Globus pallidus (tissue), 1 donor: ENCODE results near the gene RNASE12.
"Not testable (repeated sequence)": the region's sequence is repeated elsewhere in the genome, so short reads cannot be mapped to it uniquely, and the experiment has no call there.

Experiments
- DNase-seq: peaks from one replicate; pipeline ENCODE4 v3.0.0-alpha.2; 2015; ENCODE audit warnings: low spot score

Gene RNASE12

DNA sequence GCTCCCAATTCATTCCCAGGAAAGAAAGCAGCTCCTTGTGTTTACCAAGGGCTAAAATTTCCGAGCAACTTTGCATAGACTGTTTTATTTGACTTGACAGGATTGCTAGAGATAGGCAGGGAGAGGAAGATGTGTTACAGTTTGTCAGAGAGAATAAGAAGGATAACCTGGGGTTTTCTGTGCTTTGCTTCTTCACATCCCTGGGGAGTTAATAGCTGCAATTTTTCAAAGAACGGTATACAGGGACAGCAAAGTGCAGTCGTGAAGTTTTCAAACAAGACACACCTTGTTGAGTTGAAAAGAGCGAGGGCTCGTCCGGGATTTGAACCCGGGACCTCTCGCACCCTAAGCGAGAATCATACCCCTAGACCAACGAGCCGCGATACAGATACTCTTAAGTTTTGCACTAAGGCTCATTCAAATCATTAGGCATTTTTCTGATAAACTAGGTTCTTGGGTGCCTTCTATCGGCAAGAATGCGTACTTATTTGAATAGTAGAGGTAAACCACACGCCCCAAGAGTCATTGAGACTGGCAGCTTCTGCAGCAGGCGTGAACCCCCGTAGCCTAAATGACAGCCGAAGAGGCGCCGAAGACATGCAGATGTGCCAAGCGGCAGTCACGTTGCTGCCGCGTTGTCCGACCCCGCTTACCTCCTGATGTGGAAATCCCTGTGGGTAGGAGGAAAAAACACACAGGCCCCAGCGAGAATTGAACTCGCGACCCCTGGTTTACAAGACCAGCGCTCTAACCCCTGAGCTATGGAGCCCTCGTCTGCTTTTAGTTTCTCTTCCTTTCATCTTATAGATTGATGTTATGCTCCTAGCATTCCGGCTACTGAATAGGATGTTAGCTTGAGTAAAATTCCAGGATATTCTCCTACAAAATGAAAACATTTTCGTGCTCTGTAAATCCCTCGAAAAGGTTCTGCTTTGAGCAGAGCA lies 22.2 kb upstream of the RNASE12 start:
- DNase-seq, result peak; percentile 86

DNA sequence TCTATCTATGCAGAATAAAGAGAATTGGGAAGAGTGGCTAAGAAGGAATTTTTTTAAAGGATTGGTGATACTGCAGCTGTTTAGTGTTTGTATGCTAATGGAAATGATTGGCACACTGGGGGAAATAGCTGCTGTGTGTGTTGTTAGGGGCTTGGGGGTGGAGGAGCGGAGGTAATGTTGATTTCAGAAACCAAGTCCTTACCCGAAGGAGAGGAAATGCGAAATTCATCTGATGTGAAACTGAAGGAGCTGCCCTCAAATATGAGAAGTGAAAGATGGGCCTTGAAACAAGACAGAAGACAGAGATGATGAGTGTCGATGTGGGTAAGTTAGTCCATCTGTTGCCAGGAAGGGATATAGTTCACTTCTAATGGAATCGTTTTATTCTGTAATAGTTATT lies 21.2 kb upstream of the RNASE12 start:
- no peak for DNase-seq

DNA sequence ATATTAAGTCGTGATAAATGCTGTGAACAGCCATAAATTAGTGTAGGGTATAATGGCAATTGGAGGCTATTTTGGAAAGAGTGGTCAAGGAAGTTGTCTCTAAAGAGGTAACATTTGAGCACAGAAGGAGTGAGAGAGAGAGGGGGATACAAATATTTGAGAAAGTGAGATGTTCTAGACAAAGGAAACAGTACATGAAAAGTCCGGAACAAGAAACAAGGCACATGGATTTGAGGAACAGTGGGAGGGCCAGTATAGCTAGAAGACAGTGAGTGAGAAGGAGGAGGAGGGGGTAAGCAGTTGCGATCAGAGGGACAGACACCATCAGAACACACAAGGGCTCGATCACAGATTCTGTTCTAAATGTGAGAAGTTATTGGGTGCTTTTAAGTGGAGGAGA lies 20.1 kb upstream of the RNASE12 start:
- no peak for DNase-seq

DNA sequence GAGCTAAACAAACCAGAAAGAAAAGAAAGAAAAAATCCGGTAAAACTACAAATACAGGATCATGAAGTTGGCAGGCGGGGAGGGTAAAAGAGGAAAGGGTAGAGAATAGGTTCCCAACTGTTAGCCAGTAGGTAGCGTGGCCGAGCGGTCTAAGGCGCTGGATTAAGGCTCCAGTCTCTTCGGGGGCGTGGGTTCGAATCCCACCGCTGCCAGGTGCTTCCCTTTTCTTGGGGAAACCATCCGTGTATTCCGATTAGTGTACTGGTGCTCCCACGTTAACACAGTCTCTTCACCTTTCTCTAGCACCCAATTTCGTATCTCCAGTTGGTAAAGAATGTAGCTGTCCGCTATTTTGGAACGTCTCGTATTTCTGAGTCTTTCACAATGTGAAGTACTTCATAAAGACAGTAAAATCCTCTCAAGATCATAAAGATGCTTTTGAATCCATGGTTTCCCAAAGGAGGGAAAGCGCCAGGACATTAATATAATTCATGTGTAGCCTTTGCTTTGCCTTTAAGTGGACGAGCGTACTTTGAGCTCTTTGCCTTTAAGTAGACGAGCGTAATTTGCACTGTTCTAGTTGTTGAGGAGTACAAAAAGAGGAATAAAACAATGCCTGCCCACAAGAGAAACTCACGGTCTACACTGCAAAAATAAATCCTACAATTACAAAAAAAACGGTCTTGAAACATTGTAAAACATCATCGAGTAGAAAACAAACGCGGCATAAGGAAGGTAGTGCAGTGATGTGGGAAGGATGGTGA lies 19.0 kb upstream of the RNASE12 start:
- DNase-seq, result peak; percentile 73

DNA sequence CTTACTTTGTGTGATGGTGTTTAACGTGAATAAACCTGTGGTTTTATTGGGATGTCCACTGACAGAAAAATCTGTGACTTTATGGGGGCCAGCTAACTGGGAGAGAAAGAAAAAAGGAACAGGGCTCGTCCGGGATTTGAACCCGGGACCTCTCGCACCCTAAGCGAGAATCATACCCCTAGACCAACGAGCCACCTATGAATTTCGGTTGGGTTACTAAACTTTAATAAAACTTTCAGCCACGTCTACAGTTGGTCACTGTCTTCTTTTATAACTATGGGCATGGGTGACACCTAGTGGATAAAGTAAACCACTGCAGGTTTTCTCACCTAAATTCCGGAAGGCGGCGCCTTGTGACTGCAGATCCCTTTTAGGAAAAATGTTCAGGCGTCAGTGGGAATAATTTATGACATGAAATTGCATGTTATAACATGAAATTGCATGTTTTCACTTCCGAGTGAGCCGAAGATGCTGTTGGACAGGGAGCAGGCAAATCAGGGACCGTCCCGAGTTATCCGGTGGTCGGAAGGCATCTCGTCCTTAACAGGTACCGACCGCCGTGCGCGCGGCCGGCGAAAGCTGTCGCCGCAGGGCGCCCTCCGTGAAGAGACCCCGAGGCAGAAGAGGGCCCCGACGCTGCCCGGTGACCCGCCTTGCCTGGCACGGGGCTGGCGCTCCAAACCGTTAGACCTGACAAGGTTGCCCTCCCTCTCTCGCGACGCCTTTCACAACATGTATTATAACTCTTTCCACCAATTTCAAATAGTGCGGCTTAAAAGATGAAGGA lies 18.2 kb upstream of the RNASE12 start:
- DNase-seq, result peak; percentile 86

DNA sequence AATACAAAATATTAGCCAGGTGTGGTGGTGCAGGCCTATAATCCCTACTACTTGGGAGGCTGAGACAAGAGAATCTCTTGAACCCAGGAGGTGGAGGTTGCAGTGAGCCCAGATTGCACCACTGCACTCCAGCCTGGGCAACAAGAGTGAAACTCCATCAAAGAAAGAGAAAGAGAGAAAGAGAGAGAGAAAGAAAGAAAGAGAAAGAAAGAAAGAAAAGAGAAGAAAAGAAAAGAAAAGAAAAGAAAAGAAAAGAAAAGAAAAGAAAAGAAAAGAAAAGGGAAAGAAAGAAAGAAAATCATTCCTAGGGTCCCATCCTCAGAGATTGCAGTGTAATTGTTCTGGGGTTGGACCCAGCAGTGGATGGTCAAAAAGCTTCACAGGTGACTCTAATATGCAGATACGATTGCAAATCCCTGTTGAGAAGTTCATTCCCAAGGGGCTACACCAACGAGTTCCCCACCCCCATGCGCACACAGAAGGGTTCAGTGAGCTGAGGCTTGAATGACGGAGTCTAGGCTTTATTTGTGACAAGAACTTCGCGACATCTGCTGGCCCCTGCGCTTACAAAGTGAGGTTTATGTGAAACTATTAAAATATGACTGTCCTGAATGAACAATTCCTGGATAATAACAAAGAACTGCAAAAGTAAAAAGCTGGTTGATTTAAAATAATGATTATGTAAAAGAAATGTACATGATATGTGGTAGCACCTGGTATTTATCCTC lies 17.4 kb upstream of the RNASE12 start:
- no peak for DNase-seq

DNA sequence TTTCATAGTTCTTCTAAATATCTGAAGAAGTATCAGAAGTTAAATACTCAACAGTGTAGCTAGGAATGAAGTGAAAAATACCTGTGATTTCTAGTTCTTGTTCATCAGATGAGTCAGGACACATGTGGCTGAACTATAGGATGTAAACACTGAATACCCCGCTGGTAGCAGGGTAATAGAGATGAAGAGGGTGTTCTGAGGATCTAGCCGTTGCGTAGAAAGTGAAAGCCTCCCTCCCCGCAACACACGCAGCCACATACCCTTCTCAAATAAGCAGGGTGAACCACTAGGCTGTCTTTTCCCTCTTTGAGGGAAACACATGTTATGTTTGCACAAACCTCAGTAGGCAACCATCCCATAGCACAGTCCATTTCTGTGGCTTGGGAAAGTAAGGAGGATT lies 16.4 kb upstream of the RNASE12 start:
- no peak for DNase-seq

DNA sequence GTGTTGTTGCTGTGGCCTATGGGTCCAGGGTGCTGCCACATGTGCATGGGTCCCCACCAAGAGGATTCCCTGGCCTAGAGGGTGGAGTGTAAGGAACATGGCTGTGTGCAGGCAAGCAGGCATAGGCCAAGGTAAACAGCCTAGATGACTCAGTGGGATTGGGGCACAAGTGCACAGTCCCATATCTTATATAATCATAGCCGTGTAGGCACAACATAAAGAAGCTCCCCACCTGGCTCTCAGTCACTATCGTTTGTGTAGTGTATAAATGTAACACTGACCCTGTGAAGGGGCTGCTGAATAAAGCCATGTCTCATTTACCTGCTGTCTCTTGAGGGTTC lies 15.7 kb upstream of the RNASE12 start:
- no peak for DNase-seq

DNA sequence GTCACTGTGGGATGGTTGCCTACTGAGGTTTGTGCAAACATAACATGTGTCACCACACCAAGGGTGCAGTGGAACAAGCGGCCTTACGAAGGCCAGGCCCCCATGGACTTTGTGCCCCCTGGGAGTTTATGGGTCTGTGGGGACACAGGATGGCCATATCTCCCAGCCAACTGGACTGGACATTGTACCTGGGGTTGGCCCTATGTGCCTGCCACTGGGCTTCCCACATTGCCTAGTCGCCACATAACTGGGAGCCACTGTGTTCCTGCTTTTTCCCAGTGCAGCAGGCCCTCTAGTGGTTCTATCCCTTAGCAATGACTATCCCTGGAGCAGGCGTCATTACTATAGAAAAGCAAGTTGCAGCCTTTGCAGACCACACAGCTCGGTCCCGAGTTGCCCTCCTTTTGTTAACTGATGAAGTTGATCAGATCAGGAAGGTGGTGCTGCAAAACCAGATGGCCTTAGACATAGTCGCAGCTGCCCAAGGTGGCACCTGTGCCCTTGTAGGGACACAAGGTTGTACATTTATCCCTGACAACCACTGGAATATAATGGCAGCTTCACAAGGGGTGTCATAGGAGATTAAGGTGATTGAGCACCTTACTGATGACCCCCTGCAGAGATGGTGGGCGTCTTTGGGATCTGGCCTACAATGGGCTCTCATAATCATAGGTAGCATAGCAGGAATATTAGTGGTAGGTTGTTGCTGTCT lies 15.2 kb upstream of the RNASE12 start:
- no peak for DNase-seq

DNA sequence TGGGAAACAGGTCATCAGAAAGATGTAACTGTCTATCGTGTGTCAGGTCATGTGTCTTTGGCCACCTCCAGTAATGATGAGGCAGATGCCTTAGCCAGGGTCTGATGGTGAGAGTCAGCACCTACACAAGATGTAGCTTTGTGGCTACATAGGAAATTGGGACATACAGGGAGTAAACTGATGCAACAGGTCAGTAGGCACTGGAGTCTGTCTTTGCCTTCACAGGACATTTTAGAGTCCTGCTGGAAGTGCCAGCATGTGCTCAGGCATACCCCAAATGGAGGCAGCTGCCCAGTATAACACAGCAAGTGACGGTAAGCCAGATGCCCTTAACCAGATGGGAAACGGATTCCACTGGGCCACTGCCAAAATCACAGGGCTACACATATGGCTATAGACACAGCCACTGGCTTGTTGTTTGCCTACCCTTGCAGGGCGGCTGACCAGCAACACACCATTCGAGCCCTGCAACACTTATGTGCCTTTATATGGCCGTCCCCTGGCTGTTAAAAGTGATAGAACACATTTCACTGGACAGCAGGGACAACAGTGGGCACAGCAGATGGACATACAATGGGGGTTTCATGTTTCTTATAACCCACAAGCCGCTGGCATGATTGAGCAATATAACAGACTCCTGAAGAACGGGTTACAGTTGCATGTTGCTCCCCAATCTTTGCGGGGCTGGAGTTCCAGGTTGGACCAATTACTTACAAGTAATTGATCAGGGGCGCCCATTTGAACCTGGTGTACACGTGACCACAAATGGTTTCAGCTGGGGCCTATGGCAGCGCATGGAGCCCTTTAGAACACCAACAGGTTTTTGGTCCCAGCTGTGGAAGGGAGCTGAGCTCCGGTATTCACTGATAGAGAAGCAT lies 12.9 kb upstream of the RNASE12 start:
- no peak for DNase-seq

DNA sequence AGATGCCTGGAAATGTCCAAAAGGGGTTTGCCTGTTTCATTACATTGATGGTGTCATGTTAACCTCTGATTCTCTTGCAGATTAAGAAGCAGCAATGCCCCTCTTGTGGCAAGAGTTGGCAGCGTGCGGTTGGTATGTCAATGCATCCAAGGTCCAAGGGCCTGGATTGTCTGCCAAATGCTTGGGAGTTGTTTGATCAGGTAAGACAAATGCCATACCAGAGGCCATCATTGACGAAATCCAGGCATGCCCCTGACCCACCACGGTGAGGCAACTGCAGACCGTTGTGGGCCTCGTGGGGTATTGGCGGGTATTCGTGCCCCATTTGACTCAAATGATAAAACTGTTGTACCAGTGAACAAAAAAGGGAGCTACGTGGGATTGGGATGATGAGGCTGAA lies 11.4 kb upstream of the RNASE12 start:
- DNase-seq, result no peak

DNA sequence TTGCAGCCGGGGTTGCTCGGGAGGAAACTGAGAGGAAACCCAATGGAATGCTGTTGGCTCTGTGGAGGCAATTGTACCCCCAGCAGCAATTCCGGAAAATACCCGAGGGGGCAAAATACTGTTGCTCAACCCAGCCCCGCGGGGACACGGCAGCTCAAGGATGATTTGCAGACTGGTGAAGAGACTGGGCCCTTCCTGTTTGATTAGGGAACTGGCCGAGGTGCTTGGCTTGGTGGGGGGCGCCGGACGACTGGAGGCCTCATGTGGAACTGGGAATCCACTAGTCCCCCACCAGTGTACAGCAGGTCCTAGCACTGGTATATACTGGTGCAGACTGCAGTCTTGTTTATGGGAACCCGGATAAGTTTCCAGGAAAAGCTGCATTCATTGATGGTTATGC lies 10.3 kb upstream of the RNASE12 start:
- no peak for DNase-seq

DNA sequence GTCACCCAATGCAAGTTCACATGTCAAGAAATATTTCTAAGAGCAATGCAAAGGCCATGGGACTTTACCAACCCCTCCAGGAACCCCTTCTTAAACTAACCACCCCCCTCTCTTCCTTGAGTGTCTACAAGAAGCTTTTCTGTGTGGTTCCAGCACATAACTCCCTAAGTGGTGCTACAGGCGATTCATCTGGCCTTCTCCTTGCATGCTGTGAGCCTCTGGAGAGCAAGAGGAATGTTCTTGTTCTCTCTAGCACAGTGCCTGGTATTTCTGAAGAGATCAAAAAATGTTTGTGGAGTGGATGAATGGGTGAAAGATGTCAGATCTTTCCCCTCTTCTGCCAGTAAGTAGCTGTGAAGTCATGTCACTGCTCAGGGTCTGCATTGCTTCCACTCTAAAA lies 5.9 kb upstream of the RNASE12 start:
- DNase-seq, result no peak

DNA sequence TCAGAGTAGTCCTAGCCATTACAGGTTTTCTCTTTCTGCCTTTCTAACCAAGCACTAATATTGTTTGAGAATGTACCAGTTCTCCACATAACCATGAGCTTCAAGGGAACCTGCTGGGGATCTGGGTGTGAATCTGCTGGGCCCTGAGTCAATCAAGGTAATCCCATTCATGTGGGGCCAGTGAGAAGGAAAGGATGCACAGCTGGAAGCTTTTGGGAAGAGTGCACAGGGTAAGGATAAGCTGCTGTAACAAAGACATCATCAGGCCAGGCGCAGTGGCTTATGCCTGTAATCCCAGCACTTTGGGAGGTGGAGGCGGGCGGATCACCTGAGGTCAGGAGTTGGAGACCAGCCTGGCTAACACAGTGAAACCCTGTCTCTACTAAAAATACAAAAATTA lies 4.5 kb upstream of the RNASE12 start:
- DNase-seq, result not testable (repeated sequence)

DNA sequence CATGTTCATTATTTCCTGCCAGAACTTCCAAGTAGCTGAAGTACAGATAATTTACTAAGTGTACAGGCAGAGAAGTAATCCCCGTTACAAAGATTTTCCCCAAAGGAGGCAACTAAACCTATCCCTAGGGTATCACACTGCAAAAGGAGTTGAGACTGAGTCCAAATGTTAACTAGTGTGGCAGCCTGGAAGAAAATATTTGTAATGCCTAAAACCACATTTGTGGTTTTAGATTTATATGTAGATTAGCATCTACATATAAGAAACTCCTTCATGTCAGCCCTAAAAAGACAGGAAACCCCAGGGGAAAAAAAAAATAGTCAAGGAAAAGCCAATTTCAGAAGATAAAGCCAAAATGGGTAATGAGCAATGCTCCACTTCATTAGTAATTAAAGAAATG lies 1.4 kb upstream of the RNASE12 start:
- no peak for DNase-seq

DNA sequence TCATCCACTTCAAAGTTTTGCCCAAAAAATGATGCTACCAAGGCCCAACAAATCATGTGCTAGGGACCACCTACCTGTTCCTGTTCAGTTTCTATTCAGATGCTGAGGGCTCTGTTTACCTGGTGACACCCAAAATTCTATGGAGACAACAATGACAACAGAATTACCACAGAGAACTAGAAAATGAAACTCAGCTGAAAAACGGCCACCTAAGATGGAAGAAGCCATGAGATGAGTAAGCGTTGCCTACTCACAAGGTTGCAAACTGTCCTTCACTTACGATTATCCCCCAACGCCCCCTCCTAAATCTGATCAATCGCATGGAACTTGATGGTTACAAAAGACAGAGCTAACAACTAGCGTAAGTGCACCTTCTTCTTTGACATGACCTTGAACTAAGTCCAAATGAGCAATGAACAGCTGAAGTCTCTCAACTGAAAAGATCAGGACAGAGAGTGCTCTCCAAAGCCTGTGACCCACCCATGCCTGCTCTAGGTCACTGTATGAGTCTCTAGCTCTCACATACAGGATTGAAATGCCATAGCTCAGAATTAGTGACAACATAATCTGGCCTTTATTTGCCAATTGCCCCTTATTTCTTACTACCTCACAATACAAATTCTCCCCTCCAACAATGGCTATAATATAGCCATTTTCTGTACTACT lies 3.6 kb downstream of the RNASE12 start, which contains the start of gene RNASE11:
RNASE11 (minus strand) TSS at position 513 of the 666 bp plus-strand sequence.
- DNase-seq, result no peak

DNA sequence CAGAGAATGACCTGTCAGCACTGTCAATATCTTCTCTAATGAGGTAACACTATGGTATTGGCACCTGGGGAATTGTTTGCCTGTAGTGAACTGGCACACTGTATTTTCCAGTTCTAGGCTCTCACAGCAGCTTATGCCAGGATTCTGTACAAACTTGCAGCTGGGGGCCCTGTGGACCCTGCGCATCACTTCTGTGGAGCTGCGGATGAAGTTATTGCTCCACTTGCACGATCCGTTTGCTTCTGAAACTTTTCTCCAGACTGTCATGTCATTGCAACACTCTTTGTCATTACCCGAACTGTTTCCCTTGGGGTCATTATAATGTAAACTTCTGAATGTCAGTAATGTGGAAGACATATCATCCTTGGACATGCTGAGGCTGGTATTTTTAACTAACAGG lies 7.3 kb downstream of the RNASE12 start:
- no peak for DNase-seq

DNA sequence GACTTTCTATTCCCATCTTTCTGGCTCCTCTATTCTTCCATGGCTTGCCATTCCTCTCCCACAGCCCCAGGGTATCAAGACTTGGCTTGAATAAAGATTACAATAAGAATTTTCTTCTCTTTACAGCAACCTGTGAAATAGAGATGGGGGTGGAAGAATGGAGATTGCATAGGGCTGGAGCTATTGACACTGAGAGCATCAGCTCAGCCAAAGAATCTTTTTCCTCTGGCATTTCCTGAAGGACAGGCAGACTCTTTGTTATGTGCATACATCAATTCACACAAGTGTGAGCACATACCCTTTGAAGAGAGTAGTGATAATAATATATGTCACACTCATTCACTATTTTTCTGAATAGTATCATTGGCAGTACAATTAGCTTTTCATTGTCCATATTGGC lies 8.0 kb downstream of the RNASE12 start:
- DNase-seq, result no peak

DNA sequence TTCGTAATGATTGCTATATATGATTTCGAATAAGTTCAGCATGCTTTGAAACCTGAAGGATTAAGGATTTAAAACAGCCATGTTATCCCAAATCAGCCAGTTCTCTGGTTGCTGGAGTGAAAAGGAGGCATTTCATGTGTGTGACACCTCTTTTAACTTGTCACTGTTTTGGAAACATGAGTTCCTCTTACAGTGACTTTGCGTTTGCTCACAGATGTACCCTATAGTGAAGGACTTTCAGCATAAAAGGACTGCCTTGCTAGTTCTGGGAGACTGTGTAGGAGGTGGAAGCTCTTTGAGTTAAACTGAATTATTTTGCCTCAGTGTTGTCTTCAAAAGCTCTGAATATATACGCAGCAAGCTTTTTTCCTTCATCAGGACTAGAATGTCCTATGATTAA lies 10.9 kb downstream of the RNASE12 start:
- DNase-seq, result no peak
